DMS53 (cell line): ENCODE data around the gene GALNT8.
"Not testable (repeated sequence)": the region's sequence is repeated elsewhere in the genome, so short reads cannot be mapped to it uniquely, and the experiment has no call there.

Experiments used
- DNase-seq: peaks from one replicate; lab custom pipeline; 2025; lab: John Stamatoyannopoulos, UW

The GALNT8 gene

DNA sequence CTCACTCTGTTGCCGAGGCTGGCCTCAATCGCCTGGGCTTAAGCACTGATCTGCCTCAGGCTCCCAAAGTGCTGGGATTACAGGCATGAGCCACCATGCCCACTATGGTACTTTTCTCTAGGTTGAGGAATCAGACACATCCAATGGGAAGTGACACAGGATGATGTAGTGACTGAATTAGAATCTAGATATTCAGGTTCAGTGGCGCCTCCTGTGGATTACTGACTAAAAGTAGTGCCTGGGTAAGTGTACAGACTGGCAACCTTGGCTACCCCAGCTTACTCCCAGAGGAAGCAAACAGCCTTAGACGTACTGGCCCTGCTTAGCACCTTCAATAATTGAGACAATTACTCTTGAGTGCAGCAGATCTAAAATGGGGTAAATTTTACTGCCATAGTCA, 22.8 kb downstream of the GALNT8 start:
- DNase-seq = peak; percentile 83

DNA sequence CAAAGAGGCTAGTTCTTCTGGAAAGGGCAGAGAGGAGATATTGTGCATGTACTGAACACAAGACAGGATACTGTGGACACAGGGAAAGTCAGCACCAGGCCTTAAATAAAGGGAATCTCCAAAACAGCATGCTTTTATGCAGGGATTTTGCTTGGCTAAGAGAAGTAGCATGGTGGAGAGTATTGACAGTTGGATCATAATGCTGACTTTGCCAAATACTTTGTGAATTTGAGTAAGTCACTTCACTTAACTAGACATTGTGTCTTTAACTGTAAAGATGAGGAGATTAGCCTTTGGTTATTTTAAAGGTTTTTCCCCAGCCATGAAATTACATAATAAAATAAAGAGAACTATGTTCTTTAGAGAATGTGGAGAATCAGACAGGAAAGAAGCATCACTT, 24.5 kb downstream of the GALNT8 start:
- DNase-seq = no peak

DNA sequence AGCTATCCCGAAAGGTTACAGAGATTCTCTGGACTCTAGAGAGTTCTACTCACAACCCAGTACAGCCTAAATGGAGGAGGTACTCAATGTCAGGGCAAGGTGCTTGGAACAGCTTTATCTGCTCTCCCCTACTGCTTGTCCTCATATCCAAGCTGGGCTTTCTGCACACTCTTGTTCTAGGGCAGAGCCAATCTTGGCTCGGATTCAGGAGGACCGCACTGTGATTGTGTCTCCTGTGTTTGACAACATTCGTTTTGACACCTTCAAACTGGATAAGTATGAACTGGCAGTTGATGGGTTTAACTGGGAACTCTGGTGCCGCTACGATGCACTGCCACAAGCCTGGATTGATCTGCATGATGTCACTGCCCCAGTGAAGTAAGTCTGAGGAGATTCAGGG, 25.0 kb downstream of the GALNT8 start:
- no peak for DNase-seq

DNA sequence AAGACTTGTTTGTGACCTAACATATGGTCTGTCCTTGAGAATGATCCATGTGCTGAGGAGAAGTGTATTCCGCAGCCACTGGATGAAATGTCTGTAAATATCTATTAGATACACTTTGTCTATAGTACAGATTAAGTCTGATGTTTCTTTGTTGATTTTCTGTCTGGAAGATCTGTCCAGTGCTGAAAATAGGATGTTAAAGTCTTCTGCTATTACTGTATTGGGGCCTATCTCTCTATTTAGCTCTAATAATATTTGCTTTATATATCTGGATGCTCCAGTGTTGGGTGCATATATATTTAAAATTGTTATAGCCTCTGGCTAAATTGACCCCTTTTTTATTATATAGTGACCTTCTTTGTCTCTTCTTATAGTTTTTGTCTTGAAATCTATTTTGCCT, 31.5 kb downstream of the GALNT8 start:
- not testable (repeated sequence) for DNase-seq

DNA sequence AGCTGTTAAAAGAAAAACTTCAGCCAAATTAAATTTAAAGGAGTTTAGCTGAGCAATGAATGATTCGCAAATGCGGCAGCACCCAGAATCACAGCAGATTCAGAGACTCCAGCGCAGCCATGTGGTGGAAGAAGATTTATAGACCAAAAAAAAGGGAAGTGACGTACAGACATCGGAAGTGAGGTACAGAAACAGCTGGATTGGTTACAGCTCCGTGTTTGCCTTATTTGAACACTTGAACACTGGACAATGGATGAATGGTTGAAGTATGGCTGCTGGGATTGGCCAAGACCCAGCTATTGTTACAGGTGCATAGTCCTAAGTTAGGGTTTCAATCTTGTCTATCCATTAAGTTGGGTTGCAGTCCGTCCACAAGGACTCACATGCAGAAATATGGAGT, 42.6 kb downstream of the GALNT8 start:
- DNase-seq = peak; percentile 82

DNA sequence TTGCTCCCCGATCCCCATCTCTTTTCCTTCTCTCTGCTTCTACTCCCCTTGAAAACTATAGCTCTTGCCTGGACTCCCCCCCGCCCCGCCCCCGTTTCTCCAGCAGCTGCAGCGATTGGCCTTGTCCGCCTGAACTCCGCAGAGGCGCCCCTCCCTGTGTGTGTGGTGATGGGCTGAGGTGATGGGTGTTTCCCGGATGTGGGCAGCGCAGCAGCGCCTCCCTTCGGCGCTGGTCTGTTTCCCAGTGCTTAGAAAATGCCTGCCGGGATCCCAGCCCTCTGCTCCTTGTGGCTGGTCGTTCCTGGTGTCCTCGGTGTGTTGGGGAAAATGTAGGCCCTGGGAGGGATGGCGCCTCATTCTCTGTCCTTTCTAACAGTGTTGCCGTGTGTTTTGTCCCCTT, 43.3 kb downstream of the GALNT8 start:
- peak; percentile 100 for DNase-seq

DNA sequence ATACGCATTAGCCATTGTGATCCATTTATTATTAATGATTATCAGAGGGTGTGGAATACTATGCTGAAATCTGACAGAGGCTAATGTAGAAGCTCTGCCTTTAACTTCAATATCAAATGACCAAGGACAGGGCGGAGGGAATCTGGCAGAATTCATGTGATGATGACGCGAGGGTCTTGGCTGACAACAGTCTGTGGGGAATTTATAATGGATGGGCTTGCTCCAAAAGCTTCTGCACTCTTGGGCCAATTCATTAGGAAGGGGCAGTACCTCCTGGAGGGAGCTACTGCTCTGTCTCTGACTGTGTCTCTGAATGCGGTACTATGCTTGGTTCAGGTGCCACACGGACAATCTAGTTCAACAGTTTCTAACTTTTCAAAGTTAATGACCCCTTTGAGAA, 46.2 kb downstream of the GALNT8 start:
- no peak for DNase-seq

DNA sequence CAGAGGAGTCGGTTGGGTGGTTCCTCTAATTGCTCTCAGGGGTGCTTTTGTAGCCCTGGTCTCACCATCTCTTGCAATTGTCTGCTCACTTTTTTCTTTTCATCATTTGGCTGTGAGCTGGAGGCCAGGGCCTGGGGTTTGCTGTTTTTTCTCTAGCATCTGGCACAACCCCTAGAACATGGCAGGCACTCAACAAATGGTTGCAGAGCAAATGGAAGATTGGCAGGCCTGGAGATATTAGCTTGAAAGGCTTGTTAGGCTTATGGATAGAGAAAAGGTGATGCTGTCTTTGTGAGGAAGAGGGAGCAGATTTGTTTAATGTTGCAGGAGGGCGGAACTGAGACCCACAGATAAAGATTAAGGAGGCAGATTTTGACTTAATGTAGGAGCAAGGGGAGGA, 47.0 kb downstream of the GALNT8 start:
- no peak for DNase-seq

DNA sequence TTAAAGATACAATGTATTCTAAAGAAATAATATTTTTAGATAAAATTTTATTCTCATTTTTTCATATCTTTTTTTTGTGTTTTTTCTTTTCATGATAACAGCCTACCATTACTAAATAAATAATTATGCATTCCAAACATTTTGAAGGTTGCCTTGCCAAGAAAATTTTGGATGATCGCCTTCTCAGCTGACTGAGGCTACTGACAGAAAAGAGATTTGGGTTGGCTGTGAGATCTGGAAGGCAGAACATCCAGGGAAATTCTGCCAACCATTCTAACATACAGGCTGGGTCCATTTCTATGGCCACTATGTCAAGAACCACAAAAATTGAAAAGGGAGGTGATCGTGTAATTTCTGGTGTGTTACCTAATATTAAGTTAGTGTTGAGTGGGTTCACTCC, 48.1 kb downstream of the GALNT8 start:
- DNase-seq = no peak

DNA sequence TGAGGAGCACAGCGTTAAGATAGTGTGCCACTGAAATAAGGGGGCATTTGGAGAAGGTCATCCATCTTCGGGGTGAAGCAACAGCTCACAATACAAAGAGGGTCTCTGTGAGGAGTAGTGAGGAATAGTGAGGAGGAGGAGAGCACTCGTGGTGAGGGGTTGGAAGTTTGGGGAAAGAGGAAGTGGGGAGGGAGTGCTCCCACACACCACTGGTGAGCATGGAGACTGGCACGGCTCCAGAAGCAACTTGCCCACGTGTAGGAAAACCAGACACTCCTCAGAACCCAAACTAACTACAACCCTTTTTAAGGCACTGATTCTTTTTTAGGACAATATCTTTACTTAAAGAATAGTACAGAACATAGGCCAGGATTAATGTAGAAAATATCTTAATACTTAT, 48.9 kb downstream of the GALNT8 start:
- DNase-seq = no peak

DNA sequence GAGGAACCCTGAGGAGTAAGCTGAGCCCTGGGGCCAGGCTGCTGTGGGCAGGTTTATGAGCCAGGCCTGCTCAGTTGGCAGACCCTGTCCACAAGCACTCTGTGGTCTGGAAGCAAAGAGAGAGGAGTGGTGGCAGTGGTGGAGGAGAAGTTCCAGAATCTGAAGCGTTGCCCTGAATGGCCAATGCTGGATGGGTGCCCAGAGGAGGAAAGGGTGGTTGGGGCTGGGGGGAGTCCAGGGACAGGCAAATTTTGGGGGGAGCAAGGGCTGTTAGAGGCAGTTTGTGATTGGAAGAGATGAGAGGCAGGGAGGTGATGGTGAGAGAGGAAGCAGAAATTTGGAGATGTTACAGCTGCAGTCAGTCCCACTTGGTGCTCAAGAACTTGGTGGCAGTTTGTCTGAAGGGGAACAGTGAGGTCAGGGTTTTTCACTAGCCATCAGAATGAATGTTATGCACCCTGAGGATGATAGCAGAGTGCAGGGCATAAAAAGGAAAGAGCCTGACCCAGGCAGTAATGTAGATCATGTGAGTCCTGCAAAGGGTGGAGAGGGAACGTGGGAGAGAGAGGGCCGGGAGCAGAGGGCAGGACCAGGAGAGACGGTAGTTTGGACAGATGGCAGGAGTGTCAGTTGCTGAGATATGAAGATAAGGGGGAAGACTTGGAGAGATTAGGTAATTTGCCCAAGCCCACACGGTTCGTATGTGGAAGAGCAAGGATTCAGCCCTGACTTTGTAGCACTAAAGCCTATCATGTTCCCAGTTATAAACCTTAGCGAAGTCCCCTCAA, 51.2 kb downstream of the GALNT8 start:
- DNase-seq = no peak

DNA sequence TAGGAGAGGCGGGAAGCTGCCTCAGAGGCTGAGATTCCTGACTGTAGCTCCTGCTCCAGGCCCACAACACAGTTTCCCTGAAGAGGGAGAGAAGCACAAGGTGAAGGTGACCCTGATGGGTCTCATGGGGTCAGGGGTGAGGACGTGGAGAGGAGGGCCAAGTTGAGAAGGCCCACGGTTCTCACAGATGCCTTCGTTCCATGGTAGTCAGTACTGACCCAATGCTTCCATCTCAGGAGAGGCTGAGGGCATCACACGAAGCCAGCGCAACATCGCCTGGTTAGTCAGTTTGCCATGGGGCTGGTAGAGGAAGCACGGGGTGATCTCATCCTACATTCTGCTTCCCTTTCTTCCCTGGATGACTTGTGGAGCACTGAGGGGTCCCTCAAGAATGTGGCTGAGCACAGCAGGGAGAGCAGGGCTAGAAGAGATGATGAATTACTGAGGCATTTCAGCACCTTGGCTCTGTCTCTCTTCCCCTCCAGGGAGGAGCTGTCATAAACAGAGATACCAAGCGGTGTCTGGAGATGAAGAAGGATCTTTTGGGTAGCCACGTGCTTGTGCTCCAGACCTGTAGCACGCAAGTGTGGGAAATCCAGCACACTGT, 51.9 kb downstream of the GALNT8 start:
- no peak for DNase-seq

DNA sequence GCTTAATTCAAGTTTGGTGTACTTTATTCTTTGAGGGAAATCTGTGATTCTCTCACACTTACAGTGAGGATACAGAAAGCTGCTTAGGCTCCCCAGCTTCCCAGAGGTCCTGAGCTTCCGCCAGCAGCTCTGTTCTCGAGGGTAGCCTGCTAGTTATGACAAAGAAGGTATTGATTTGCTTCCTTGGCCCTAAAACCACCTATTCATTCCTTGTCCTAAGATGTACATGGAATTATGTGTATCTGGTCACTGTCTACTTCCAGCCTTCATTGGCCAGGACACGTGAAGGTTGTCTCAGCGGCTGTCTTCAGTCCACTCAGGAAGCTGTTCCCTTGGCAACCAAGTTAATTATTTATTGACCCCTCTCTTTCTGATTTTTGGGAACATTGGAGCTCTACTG, 55.7 kb downstream of the GALNT8 start:
- peak; percentile 85 for DNase-seq

DNA sequence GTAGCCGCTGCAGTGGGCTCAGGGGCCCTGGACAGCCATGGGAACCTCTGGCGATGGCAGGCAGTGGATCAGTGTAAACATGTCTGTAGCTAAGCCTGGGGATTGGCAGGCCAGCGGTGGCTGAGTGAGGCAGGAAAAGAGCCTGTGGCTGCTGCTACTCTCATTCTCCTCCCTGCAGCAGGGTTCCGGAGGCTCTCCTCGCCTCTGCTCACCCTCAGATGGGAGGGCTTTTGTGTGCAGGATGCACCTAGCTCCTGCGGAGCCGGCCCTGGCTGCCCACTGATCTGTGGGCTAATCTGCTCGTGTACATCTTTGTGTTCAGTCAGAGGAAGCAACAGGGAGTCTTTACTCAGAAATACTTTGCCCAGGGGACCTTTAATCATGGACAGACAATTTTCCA, 59.5 kb downstream of the GALNT8 start:
- no peak for DNase-seq

DNA sequence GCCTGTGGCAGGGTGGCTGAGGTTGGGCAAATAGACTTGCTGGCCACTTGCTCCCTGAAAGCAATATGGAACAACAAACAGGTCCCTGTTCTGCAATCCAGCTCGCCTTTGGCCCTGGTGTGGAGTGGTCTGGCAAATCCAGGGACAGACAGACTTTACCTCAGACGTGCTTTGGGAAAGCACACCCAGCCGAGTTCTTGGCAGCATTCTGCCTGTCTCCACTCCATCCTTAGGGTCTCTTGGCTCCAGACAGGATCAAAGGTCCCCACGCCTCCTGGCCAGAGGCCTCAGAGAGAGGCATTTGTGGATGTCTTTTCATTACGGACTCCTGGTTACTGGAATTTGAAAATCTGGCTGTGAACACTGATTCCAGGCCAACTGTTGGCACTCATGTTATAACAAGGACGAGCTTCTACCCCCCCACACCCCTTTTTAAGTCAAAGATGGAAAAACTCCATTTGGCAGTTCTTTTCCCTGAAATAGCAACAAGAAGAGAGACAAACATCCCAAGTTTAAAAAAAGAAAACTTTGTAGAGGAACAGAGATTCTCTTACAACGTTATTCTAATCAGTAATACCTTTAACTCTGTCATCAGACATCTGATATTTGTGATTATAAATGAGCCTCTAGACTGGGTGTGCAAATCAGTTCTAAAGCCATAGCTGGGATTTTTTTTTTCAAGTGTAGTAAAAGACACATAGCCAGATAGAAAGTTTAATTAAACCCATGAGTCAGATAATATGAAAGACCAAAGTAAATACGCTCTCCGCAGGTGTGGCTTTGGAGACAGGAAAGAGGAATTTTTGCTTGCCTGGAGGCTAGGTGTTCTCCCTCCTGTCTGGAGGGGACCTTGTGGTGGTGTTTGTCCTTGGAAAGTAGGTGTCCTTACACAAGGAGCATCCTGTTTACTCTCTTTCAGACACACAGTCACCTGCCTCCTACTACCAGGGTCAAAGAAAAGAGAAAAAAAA, 60.7 kb downstream of the GALNT8 start:
- DNase-seq = peak; percentile 94

DNA sequence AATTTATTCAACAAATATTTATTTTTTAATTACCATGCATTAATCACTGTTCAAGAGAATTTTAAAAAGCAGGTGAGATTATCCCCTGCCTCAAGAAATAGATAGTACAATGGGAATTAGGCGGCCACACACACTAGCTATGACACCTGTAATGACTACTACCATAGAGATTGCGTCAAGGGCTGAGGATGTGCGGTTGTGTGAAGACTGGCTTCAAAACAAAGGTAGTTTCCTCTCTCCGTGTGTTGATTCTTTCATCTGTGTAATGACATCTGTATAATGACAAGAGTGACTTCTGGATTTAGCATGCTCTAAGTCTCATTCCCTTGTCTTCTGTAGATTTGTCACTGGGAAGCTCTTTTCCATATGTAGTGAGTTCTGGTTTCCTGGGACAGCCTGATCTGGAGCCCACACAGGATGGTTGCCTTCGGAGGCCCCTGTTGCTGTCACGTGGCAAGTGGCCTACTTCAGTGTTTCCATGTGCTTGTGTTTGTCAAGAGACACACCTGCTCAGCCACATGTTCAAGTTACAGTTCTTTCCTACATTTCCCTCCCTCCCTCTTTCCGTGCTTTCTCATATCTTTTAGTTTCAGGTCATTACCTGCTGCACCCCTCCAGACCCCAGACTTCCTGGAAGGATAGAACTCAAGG, 64.3 kb downstream of the GALNT8 start:
- peak; percentile 73 for DNase-seq

DNA sequence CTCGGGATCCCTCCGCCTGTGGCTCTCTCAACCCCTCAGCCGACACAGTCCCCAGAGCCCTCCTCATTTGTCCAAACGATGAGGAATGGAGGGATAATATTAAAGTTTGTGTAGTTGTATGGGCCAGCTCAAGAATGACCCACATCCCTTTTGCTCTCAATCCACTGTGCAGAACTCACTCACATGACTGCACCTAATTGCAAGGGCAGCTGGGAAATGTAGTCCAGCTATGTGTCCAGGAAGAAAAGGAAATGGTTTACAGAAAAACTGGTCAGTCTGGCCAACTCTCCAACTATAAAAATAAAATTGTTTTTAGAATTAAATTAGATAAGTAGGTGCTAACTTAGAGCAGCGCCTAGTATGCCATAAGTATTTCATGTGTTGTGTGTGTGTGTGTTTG, 66.6 kb downstream of the GALNT8 start:
- DNase-seq = peak; percentile 86

DNA sequence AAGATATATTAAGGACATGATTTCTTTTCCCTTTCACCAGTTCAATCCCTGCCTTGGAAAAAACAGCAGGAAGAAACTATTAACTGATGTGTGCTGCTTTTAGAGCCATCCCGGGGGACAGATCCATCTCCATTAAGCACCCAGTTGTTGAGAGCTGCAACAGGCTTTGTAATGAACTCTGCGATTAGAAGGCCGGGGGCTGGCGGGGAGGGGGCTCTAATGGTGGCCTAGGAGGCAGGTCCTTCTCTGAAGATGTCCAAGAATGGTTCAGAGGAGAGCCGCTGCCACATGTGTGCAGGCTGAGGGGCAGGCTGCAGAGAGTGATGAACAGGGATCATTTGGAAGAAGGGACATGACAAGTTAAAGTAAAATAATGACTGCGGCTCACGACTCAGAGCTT, 67.8 kb downstream of the GALNT8 start:
- no peak for DNase-seq

DNA sequence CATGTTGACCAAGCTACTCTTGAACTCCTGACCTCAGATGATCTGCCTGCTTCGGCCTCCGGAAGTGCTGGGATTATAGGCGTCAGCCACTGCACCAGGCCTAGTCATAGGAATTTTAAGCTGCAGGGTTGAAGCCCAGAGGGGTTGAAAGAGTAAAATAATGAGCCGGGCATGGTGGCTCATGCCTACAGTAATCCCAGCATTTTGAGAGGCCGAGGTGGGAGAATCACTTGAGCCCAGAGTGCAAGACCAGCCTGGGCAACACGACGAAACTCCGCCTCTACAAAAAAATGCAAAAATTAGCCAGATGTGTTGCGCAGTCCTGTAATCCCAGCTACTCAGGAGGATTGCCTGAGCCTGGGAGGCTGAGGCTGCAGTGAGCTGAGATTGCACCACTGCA, 69.6 kb downstream of the GALNT8 start:
- DNase-seq = no peak

DNA sequence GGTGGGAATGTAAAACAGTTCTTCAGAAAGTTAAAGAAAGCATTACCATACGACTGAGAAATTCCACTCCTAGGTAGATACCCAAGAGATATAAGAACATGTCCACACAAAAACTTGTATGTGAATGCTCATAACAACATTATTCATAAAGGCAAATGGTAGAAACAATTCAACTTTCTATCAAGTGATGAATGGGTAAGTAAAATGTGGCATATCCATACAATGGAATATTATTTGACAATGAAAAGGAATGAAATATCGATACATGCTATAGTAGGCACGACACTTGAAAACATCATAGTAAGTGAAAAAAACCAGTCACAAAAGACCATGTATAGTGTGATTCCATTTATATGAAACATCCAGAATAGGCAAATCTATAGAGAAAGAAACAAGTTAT, 71.3 kb downstream of the GALNT8 start:
- no peak for DNase-seq

DNA sequence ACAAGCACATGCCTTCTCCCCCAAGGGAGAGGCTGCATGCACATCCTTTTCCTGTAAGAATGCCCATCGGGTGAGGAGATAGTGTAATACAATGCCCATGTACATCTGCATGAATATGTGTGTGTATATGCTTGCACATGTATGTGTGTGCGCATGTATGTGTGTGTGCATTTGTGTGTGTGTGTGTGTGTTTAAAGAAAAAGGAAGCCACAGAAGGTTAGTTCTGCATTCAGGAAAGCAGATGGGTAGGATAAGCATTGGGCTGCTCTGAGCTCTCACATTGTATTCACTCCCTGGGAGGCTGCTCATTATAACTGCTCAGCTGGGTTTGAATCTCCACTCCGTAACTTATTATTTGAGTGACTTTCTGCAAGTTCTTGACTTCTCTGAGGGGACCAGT, 74.3 kb downstream of the GALNT8 start:
- DNase-seq = no peak

DNA sequence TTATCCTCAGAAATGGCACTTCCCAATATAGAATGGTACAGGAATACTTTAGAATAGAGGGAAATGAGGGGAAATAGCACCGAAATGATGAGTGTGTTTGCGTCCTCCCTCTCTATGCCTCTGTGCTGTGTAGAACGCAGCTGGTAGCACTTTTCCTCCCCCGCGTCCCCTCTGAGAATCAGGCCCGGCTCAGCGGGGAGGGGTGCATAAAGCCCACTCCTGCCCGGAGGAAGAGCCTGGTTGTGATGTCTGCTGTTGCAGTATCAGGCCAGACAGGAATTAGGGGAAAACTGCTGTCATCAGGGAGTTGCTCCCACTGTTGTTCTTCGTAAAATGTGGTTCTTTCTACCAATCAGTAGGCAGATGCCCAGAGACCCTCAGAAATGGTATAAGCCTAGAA, 76.0 kb downstream of the GALNT8 start:
- DNase-seq = no peak
